Gastrocnemius medialis (tissue), 4 donors: ENCODE measurements around the gene SUOX. TPM values are rescaled to one million over a fixed set of nuclear protein-coding genes. Genes with fewer than 3 reads are reported as not detected.

ENCODE experiments used
- ATAC-seq, 2 donors: fragments of 150-250 bp; one replicate each; pipeline ENCODE4 v1.9.1; 2016
- DNase-seq, 2 donors: peaks; one replicate each; pipeline ENCODE4 v3.0.0-alpha.2; 2019
- H3K27ac ChIP-seq, 4 donors: fragments of 200-600 bp; sonication (generic); 1 replicate in 1 of 4; 2 replicates in 3 of 4; pipeline ENCODE4 v1.5.1; 2016 to 2018; ENCODE audit warnings: mild to moderate bottlenecking in 2 of 4, moderate library complexity in 1 of 4
- H3K27me3 ChIP-seq, 3 donors: fragments of 200-600 bp; sonication (generic) in 2 of 3; 1 replicate in 1 of 3; 2 replicates in 2 of 3; pipeline versions ENCODE4 v1.5.1 to v1.6.0; 2016 to 2019; ENCODE audit warnings: mild to moderate bottlenecking in 1 of 3, moderate library complexity in 1 of 3
- H3K36me3 ChIP-seq, 2 donors: fragments of 200-600 bp; sonication (generic) in 1 of 2; one replicate each; pipeline ENCODE4 v1.5.1; 2017 to 2018
- H3K4me1 ChIP-seq, 2 donors: fragments of 200-600 bp; sonication (generic) in 1 of 2; one replicate each; pipeline ENCODE4 v1.5.1; 2016 to 2017; ENCODE audit warnings: mild to moderate bottlenecking in 2 of 2
- H3K4me3 ChIP-seq, 4 donors: fragments of 200-600 bp; sonication (generic) in 3 of 4; 1 replicate in 1 of 4; 2 replicates in 3 of 4; pipeline ENCODE4 v1.5.1; 2016 to 2019; ENCODE audit warnings: mild to moderate bottlenecking in 2 of 4
- H3K9me3 ChIP-seq, 3 donors: fragments of 200-600 bp; sonication (generic) in 2 of 3; 1 replicate in 1 of 3; 2 replicates in 2 of 3; pipeline ENCODE4 v1.5.1; 2016 to 2019
- POLR2A ChIP-seq, 2 donors: fragments of 450-650 bp; IDR thresholded peaks; one replicate each; pipeline ENCODE4 v1.6.1; 2017; ENCODE audit warnings: antibody characterized with exemption in 2 of 2, mild to moderate bottlenecking in 2 of 2, moderate library complexity in 2 of 2
- in situ Hi-C, 4 donors: fragments of 200-750 bp; cut with MboI; loops; one replicate each; pipeline versions ENCODE4 v1.15.0 to v1.8.0; 2017; ENCODE audit warnings: low sequenced_read_pairs in 4 of 4
- intact Hi-C: fragments of 100-400 bp; cut with DNase I; formaldehyde crosslinking; loops from one replicate; pipeline ENCODE4 v1.15.1; 2023; ENCODE audit warnings: low total_unique reads
- total RNA-seq, 4 donors: library from RNA; depleted of rRNA; stranded (reverse); fragments of >200 nt; gene quantifications; one replicate each; pipeline versions ENCODE4 v1.1.0 to v1.2.3, GENCODE V29; 2016
- TF ChIP-seq, protein P1 (sequence below), 5 experiments: fragments of 450-650 bp in 3 of 5; fragments of 200-600 bp in 2 of 5; sonication (generic) in 2 of 5; IDR thresholded peaks in 4 of 5; conservative IDR thresholded peaks in 1 of 5; 1 replicate in 4 of 5; 2 replicates in 1 of 5; pipeline ENCODE4 v1.5.1; 2016 to 2019; ENCODE audit warnings: antibody characterized with exemption in 5 of 5, mild to moderate bottlenecking in 3 of 5, moderate library complexity in 3 of 5

Gene SUOX
- total RNA-seq, 4 donors from 2014 or later, result 10.1 to 28.1 (median 18.9) TPM

DNA sequence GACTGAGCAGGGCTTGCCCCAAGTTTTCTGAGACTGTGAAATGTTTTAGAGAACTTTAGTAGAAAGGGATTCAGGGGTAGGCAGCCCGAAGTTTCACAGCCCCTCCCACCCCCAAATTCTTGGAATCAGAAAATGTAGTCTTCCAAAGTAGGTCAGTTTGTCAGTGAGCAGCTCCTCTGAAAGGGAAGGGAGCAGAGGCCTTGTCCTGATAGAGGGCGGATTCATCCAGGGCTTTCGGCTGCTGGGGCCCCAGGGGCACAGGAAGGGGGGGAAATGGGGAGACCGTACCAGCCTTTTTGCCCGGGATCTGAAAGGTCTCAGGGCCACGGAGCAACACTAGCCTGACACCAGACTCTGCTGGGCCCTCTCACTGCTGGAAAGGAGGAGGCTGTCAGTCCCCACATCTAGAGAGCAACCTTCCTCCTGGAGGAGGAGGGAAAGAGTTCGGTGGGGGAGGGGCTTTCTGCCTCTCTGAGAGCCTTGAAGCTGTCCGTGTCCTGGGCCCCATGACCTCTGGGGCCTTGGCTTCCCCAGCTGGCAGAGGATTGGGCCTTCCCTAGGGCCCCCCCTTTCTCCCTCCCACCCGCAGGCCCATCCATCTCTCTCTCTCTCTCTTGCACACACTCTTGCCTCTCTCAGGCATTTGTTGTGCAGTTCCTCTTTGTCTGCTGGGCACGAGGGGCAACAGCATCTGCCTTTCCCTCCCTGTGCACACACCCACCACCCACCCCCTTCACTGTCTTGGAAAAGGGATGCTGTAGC, 23.5 kb downstream of the SUOX start, which contains the start of gene IKZF4:
Gene IKZF4, plus strand, starts transcription at position 621 of the 762 bp plus-strand sequence. CDS start 451 bp downstream, outside the sequence.
- TF ChIP-seq, protein P1, sequence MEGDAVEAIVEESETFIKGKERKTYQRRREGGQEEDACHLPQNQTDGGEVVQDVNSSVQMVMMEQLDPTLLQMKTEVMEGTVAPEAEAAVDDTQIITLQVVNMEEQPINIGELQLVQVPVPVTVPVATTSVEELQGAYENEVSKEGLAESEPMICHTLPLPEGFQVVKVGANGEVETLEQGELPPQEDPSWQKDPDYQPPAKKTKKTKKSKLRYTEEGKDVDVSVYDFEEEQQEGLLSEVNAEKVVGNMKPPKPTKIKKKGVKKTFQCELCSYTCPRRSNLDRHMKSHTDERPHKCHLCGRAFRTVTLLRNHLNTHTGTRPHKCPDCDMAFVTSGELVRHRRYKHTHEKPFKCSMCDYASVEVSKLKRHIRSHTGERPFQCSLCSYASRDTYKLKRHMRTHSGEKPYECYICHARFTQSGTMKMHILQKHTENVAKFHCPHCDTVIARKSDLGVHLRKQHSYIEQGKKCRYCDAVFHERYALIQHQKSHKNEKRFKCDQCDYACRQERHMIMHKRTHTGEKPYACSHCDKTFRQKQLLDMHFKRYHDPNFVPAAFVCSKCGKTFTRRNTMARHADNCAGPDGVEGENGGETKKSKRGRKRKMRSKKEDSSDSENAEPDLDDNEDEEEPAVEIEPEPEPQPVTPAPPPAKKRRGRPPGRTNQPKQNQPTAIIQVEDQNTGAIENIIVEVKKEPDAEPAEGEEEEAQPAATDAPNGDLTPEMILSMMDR (IDR thresholded peaks at IDR 0.05 in 4 of 5, conservative IDR thresholded peaks at IDR 0.05 in 1 of 5), result no peak
- TF ChIP-seq POLR2A (IDR thresholded peaks at IDR 0.05), result no peak
- Histone ChIP-seq H3K9me3 (no peaks in the 10 kb centered on the region), H3K36me3 (peaks cover 0 to 7% of the 10 kb centered on the region in 2 donors), H3K27me3 (no peaks in the 10 kb centered on the region), H3K4me1 (no peaks in the 10 kb centered on the region), H3K4me3 (no peak within 1 kb of the TSS), H3K27ac (no peak within 1 kb of the TSS)
- in situ Hi-C loops (no loop called here), intact Hi-C loops (no loop called here)
- no peak for DNase-seq
- no peak for ATAC-seq

DNA sequence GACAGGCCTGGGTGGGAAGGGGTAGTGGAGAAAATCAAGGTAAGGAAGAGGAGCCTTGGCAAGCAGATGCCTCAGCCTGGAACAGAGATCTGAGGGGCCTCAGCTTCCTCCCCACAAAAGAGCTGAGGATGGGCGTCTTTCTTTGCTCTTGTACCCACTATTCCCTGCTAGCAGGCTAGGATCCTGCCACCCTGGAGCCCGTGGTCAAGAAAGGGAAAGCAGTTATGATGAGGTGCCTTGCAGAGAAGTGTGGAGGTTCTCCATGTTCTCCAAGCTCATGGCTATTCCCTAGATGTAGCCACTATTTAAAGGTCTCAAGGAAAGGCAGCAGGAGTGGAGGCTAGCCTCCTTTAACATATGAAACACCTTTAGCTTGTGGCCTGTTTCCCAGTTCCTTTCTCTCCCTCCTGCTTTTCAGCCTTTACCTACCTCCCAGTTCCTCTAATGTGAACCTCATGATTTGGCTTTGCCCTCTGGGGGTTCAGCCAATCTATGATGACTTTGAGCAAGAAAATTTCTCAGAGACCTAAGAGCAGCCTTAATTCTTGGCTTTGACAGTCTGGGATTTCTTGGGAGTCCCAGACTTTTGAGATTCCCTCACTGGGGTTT, 24.9 kb downstream of the SUOX start:
- Histone ChIP-seq H3K27ac (no peak overlapping the region), H3K9me3 (no peaks in the 10 kb centered on the region), H3K4me1 (no peaks in the 10 kb centered on the region), H3K36me3 (peaks cover 0 to 7% of the 10 kb centered on the region in 2 donors), H3K4me3 (no peak overlapping the region), H3K27me3 (no peaks in the 10 kb centered on the region)
- in situ Hi-C loops (no loop called here), intact Hi-C loops (no loop called here)
- no peak for DNase-seq
- ATAC-seq, result no peak
- no peak for TF ChIP-seq POLR2A (IDR thresholded peaks at IDR 0.05)
- TF ChIP-seq, protein P1 (IDR thresholded peaks at IDR 0.05 in 4 of 5, conservative IDR thresholded peaks at IDR 0.05 in 1 of 5), result no peak

DNA sequence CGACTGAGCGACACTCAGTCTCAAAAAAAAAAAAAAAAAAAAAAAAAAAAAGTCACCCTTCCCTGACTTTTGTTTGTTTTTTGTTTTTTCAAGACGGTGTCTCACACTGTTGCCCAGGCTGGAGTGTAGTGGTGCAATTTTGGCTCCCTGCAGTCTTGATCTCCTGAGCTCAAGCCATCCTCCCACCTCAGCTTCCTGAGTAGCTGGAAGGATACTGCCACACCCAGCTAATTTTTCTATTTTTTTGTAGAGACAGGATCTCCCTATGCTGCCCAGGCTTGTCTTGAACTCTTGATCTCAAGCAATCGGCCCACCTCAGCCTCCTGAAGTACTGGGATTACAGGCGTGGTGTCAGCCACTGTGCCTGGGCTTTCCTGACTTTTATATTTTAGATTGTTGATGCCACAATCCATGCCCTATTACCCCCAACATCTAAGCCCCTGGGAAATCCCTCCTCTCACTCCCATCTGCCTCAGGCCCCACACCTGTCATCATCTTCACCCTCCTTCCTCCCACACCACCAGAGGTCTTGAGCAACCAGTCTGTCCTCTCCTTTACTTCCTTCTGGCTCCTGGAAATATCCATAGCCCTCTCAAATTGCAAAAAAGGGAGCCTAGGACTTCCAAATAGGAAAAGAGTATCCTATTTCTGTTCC, 31.6 kb downstream of the SUOX start:
- peaks cover 0 to 32% of the 10 kb centered on the region in 2 donors for H3K36me3 ChIP-seq
- ATAC-seq, result no peak
- TF ChIP-seq POLR2A (IDR thresholded peaks at IDR 0.05), result no peak
- TF ChIP-seq, protein P1 (IDR thresholded peaks at IDR 0.05 in 4 of 5, conservative IDR thresholded peaks at IDR 0.05 in 1 of 5), result no peak
- H3K27me3 ChIP-seq, result no peaks in the 10 kb centered on the region
- in situ Hi-C loops (no loop called here), intact Hi-C loops (no loop called here)
- H3K4me3 ChIP-seq, result no peak overlapping the region
- DNase-seq, result no peak
- no peak overlapping the region for H3K27ac ChIP-seq
- H3K4me1 ChIP-seq, result no peaks in the 10 kb centered on the region
- no peaks in the 10 kb centered on the region for H3K9me3 ChIP-seq

GRCh38 chr12:56029166-56029519, 32.1 kb downstream of the SUOX start:
- TF ChIP-seq POLR2A (IDR thresholded peaks at IDR 0.05), result no peak
- TF ChIP-seq, protein P1 (IDR thresholded peaks at IDR 0.05 in 4 of 5, conservative IDR thresholded peaks at IDR 0.05 in 1 of 5), result no peak
- Histone ChIP-seq H3K27me3 (no peaks in the 10 kb centered on the region), H3K4me1 (no peaks in the 10 kb centered on the region), H3K9me3 (no peaks in the 10 kb centered on the region), H3K36me3 (peaks cover 0 to 32% of the 10 kb centered on the region in 2 donors), H3K27ac (no peak overlapping the region), H3K4me3 (no peak overlapping the region)
- ATAC-seq (no peak), DNase-seq (no peak)
- in situ Hi-C loops (no loop called here), intact Hi-C loops (no loop called here)
